Measurements from ENCODE around the gene ZCWPW1.
"Not testable (repeated sequence)": the region's sequence is repeated elsewhere in the genome, so short reads cannot be mapped to it uniquely, and the experiment has no call there.

Gene ZCWPW1

DNA sequence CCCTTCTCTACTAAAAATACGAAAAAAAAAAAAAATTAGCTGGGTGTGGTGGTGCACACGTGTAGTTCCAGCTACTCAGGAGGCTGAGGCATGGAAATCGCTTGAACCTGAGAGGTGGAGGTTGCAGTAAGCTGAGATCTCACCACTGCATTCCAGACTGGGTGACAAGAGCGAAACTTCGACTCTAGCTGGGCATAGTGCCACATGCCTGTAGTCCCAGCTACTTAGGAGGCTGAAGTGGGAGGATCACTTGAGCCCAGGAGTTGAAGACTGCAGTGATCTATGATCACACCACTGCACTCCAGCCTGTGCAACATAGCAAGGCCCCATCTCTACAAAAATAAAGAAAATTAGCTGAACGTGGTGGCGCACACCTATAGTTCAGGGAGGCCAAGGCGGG, 36.8 kb upstream of the ZCWPW1 start:
- FAIRE-seq (no peak), DNase-seq (ENCODE audit: insufficient read length, low spot score) (no peak)
- TF ChIP-seq CTCF (IDR thresholded peaks at IDR 0.05; ENCODE audit: insufficient read depth, missing control alignments): no peak

DNA sequence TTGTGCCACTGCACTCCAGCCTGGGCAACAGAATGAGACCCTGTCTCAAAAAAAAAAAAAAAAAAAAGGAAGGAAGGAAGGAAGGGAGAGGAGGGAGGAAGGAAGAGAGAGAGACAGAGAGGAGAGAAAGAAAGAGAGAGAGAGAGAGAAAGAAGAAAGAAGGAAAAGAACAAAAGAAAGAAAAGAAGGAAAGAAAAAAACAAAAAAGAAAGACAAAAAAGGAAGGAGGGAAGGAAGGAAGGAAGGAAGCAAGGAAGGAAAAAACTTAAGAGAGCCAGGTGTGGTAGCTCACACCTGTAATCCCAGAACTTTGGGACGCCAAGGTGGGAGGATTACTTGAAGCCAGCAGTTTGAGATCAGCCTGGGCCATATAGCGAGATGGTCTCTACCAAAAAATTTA, 36.3 kb upstream of the ZCWPW1 start:
- no peak for FAIRE-seq
- TF ChIP-seq CTCF (IDR thresholded peaks at IDR 0.05; ENCODE audit: insufficient read depth, missing control alignments): no peak
- no peak for DNase-seq (ENCODE audit: insufficient read length, low spot score)

DNA sequence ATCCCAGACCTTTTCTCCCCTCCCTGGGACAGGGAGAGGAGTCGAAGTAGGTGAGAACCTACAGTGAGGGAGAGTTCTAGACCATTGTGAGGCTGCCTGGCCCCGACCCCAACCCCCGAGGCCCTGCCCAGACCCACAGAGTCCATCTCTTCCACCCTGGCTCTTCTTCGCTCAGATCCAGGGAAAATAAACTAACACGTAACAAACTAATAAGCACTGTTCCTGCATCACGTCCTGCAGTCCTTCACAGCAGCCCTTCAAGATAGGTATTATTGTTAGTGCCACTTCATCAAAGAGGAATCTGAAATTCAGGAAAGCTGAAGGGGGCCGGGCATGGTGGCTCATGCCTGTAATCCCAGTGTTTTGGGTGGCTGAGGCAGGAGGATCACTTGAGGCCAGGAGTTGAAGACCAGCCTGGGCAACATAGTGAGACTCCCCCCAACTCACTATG, 35.7 kb upstream of the ZCWPW1 start, which contains the start of gene SPACDR:
SPACDR (minus strand) TSS at position 51 of the 451 bp plus-strand sequence. CDS start 235 bp downstream, outside the sequence.
- no peak for TF ChIP-seq CTCF (IDR thresholded peaks at IDR 0.05; ENCODE audit: insufficient read depth, missing control alignments)
- no peak for DNase-seq (ENCODE audit: insufficient read length, low spot score)

GRCh38 chr7:100457033-100457432, 28.5 kb upstream of the ZCWPW1 start:
- TF ChIP-seq CTCF (IDR thresholded peaks at IDR 0.05; ENCODE audit: insufficient read depth, missing control alignments): no peak
- DNase-seq (ENCODE audit: insufficient read length, low spot score) (no peak), FAIRE-seq (no peak)

More for the DNA sequence above, 35.7 kb upstream of the ZCWPW1 start, which contains the start of gene SPACDR:
- FAIRE-seq: no peak

DNA sequence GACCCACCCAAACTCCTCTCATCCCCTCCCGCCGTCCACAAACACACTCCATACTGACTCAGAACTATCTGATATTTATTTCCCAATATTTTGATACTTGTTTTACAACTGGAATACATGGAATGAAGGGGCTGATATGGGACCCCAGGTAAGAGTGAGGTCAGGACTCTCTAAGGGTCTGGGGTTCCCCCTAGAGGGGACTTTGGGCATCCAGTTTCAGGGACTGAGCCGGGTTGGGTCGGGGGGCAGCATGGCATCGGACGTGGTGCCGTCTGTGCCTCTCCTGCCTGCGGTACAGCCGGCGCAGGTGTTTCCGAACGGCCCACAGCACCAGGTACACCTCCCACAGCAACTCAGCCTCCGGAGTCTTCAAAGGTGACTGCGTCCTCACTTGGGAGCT, 28.1 kb upstream of the ZCWPW1 start:
- no peak for TF ChIP-seq CTCF (IDR thresholded peaks at IDR 0.05; ENCODE audit: insufficient read depth, missing control alignments)
- FAIRE-seq (no peak), DNase-seq (ENCODE audit: insufficient read length, low spot score) (no peak)

GRCh38 chr7:100455206-100455605, 26.7 kb upstream of the ZCWPW1 start:
- FAIRE-seq: no peak
- DNase-seq (ENCODE audit: insufficient read length, low spot score): no peak
- TF ChIP-seq CTCF (IDR thresholded peaks at IDR 0.05; ENCODE audit: insufficient read depth, missing control alignments): no peak

DNA sequence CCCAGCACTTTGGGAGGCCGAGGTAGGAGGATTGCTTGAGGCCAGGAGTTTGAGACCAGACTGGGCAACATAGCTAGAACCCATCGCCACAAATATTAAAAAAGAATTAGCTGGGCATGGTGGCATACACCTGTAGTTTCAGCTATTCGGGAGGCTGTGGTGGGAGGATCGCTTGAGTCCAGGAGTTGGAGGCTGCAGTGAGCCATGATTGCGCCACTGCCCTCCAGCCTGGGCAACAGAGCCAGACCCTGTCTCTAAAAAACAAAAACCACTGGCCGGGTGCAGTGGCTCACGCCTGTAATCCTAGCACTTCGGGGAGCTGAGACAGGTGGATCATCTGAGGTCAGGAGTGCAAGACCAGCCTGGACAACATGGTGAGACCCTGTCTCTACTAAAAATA, 25.4 kb upstream of the ZCWPW1 start:
- FAIRE-seq: not testable (repeated sequence)

GRCh38 chr7:100452513-100452912, 24.0 kb upstream of the ZCWPW1 start:
- DNase-seq (ENCODE audit: insufficient read length, low spot score): no peak
- no peak for FAIRE-seq
- TF ChIP-seq CTCF (IDR thresholded peaks at IDR 0.05; ENCODE audit: insufficient read depth, missing control alignments): no peak

More for the DNA sequence above, 25.4 kb upstream of the ZCWPW1 start:
- DNase-seq (ENCODE audit: insufficient read length, low spot score): not testable (repeated sequence)
